Neural progenitor cell (in vitro differentiated cells): ENCODE data around the gene RPAP3.

Experiments used
- CTCF ChIP-seq: fragments of 200-600 bp; sonication (generic); IDR thresholded peaks from 2 replicates; pipeline ENCODE4 v1.5.1; 2017; ENCODE audit warnings: antibody characterized with exemption, mild to moderate bottlenecking
- EZH2 ChIP-seq: fragments of 200-600 bp; sonication (generic); IDR thresholded peaks from 2 replicates; pipeline ENCODE4 v1.6.1; 2017; ENCODE audit warnings: antibody characterized with exemption, mild to moderate bottlenecking, moderate library complexity

- TF ChIP-seq CTCF (no peak), EZH2 (no peak)
Measured at GRCh38 chr12:47737936-47738594, 32.2 kb upstream of the RPAP3 start.
